ENCODE data around the gene GMIP. TPM values are rescaled to one million over a fixed set of nuclear protein-coding genes. Genes with fewer than 3 reads are reported as not detected.

The GMIP gene
- total RNA-seq, 2 experiments from 2014 or later, result 57.3 to 59.9 TPM

DNA sequence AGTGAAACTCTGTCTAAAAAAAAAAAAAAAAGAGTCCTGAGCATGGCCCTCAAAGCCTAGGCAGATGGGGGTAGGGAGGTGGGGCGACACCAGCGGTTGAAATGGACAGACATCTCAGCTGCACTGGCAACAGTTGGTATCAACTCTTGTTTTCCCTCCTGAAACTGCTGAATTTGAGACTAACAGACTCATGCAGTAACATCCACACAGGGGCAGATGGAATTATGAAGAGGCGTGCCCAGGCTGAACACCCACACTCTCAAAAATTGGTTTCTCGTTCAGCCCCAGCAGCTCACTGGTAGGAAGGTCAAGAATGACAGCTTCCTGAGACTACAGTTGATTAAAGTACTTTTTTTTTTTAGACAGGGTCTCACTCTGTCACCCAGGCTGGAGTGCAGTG, 49.1 kb downstream of the GMIP start:
- intact Hi-C loops (cut with micrococcal nuclease), result no loop called here
- no peaks in the 10 kb centered on the region for H3K9me3 Mint-ChIP-seq
- H3K4me3 Mint-ChIP-seq, result no peak overlapping the region
- CTCF ChIA-PET, result interaction anchor here (1.4 kb wide), 1 partner anchor 62 kb away, joined by 4 read pairs; no protein-coding TSS in a partner anchor
- DNase-seq, result peak; percentile 48
- TF ChIP-seq, protein P1, sequence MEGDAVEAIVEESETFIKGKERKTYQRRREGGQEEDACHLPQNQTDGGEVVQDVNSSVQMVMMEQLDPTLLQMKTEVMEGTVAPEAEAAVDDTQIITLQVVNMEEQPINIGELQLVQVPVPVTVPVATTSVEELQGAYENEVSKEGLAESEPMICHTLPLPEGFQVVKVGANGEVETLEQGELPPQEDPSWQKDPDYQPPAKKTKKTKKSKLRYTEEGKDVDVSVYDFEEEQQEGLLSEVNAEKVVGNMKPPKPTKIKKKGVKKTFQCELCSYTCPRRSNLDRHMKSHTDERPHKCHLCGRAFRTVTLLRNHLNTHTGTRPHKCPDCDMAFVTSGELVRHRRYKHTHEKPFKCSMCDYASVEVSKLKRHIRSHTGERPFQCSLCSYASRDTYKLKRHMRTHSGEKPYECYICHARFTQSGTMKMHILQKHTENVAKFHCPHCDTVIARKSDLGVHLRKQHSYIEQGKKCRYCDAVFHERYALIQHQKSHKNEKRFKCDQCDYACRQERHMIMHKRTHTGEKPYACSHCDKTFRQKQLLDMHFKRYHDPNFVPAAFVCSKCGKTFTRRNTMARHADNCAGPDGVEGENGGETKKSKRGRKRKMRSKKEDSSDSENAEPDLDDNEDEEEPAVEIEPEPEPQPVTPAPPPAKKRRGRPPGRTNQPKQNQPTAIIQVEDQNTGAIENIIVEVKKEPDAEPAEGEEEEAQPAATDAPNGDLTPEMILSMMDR (IDR thresholded peaks at IDR 0.05), result no peak
- peaks cover 70% of the 10 kb centered on the region for H3K4me1 Mint-ChIP-seq (ENCODE audit: low read depth)
- peak overlapping the region; percentile 85 for H3K27ac Mint-ChIP-seq
- peaks cover 26% of the 10 kb centered on the region for H3K36me3 Mint-ChIP-seq (ENCODE audit: low read depth)
- POLR2A ChIA-PET, result interaction anchor here (1.2 kb wide), 1 partner anchor 85 kb away, joined by 3 read pairs; no protein-coding TSS in a partner anchor
- no peaks in the 10 kb centered on the region for H3K27me3 Mint-ChIP-seq
- ATAC-seq, result no peak

DNA sequence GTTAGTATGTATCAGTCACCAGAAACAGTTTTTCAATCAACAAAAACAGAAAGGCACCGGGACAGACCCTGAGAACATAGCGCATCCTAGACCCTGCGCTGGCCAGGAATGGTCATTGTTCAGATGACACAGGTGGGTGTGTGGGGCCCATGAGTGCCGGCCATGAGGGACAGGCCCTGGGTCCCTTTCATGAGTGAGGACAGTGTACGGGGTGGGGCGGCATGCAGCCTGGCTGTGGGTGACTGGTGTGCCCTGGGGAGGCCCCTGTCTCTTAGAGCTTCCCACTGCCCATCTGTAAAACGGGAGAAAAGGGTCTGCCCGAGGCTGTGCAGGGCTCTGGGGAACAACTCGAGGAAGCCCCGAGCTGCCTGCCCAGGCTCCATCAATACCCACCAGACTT, 50.8 kb downstream of the GMIP start:
- ATAC-seq (no peak), DNase-seq (no peak)
- CTCF ChIA-PET, result no interaction called here
- H3K9me3 Mint-ChIP-seq, result no peaks in the 10 kb centered on the region
- intact Hi-C loops (cut with micrococcal nuclease), result no loop called here
- peaks cover 31% of the 10 kb centered on the region for H3K36me3 Mint-ChIP-seq (ENCODE audit: low read depth)
- TF ChIP-seq, protein P1 (IDR thresholded peaks at IDR 0.05), result no peak
- H3K27ac Mint-ChIP-seq, result peak overlapping the region; percentile 93
- no peak overlapping the region for H3K4me3 Mint-ChIP-seq
- no peaks in the 10 kb centered on the region for H3K27me3 Mint-ChIP-seq
- POLR2A ChIA-PET, result interaction anchor here (0.8 to 1.5 kb wide), 3 partner anchors 9 to 63 kb away, joined by 3 read pairs; partner anchors contain the start of gene PBX4
- H3K4me1 Mint-ChIP-seq (ENCODE audit: low read depth), result peaks cover 70% of the 10 kb centered on the region

DNA sequence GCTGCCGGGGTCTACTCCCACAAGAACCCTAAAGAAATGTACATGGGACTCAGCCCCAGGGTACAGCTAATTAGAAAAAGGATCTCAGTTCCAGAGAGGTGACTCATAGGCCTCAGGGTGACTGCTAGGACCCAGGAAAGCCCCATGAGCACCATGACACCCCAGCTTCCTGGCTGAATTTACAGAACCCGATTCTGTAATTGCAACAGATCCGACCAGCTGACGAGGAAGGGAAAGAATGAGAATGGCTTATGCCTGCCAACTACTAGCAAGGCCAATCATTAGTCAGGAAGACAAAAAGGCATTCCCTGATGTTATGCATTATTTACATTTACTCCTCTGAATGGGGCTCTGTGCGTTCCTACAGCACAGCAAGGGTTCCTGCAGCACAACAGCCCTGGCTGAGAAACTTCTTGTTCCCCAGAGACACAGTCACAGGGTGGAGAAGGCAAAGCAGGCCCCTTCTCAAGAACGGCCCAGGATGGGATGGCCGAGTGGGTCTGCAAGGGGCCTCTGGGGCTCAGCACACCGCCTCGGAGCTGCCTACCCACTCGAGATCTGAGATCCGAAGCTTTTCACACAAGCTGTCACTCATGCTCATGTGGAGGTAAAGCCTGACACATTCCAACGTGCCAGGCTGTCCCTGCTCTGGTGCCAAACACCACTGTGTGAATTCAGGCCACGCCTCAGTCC, 52.2 kb downstream of the GMIP start:
- ChIA-PET CTCF (interaction anchor here (1.4 to 4.8 kb wide), 3 partner anchors 14 to 59 kb away, joined by 5 to 32 read pairs (median 10); no protein-coding TSS in a partner anchor), POLR2A (interaction anchor here (0.7 to 2.9 kb wide), 5 partner anchors 10 to 275 kb away, joined by 3 to 15 read pairs (median 3); partner anchors contain the start of genes LPAR2 and ZNF253)
- Mint-ChIP-seq H3K4me1 (ENCODE audit: low read depth) (peaks cover 60% of the 10 kb centered on the region), H3K27ac (peak overlapping the region; percentile 93), H3K4me3 (peak overlapping the region; percentile 47), H3K9me3 (no peaks in the 10 kb centered on the region), H3K36me3 (ENCODE audit: low read depth) (peaks cover 23% of the 10 kb centered on the region), H3K27me3 (no peaks in the 10 kb centered on the region)
- DNase-seq, result peak; percentile 86
- TF ChIP-seq, protein P1 (IDR thresholded peaks at IDR 0.05), result no peak
- ATAC-seq, result peak; percentile 90
- intact Hi-C loops (cut with micrococcal nuclease), result no loop called here

DNA sequence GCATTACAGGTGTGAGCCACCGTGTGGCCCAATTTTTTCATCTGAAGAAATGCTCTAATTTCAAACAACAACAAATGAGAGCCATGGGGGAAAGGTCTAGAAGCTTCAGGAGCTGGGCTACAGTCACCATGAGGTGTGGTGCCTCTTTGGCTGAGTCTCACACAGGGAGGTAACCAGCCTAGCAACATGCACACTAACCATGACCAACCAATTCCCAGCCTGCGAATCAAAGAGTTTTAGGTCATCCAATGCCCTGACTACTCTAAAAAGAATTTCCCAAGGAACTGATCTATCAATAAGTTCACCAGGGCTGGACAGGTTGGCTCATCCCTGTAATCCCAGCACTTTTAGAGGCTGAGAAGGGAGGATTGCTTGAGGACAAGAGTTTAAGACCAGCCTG, 54.9 kb downstream of the GMIP start:
- peak overlapping the region; percentile 55 for H3K27ac Mint-ChIP-seq
- TF ChIP-seq, protein P1 (IDR thresholded peaks at IDR 0.05), result no peak
- no peaks in the 10 kb centered on the region for H3K27me3 Mint-ChIP-seq
- no peak overlapping the region for H3K4me3 Mint-ChIP-seq
- DNase-seq (no peak), ATAC-seq (no peak)
- intact Hi-C loops (cut with micrococcal nuclease), result no loop called here
- ChIA-PET CTCF (interaction anchor here (4.8 kb wide), 1 partner anchor 35 kb away, joined by 32 read pairs; no protein-coding TSS in a partner anchor), POLR2A (interaction anchor here (1.2 kb wide), 1 partner anchor 18 kb away, joined by 3 read pairs; no protein-coding TSS in a partner anchor)
- peaks cover 17% of the 10 kb centered on the region for H3K36me3 Mint-ChIP-seq (ENCODE audit: low read depth)
- no peaks in the 10 kb centered on the region for H3K9me3 Mint-ChIP-seq
- H3K4me1 Mint-ChIP-seq (ENCODE audit: low read depth), result peaks cover 43% of the 10 kb centered on the region

DNA sequence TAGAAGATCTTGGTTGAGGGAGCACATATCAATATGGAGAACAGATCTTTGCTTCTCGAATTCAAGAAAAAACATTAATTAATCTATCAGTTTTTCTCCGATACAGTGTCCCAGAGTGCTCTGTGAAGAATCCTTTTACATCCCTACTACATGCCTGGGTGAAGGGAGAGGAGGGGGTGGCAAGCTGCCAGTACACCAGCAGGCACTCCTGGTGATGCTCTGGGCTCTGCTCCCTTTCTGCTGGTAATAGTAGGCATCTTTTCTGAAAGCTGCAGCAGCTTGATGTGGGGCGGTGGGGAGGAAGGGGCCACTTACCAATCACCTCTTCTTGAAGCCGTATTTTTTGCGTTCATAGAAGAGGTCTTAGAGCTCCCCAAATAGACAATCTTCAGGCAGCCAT, 55.7 kb downstream of the GMIP start:
- CTCF ChIA-PET, result interaction anchor here (0.9 to 4.8 kb wide), 2 partner anchors 19 to 34 kb away, joined by 3 to 32 read pairs; no protein-coding TSS in a partner anchor
- DNase-seq (no peak), ATAC-seq (no peak)
- H3K4me3 Mint-ChIP-seq, result no peak overlapping the region
- intact Hi-C loops (cut with micrococcal nuclease), result no loop called here
- peak overlapping the region; percentile 55 for H3K27ac Mint-ChIP-seq
- POLR2A ChIA-PET, result interaction anchor here (0.8 kb wide), 1 partner anchor 9 kb away, joined by 3 read pairs; no protein-coding TSS in a partner anchor
- TF ChIP-seq, protein P1 (IDR thresholded peaks at IDR 0.05), result no peak
- H3K36me3 Mint-ChIP-seq (ENCODE audit: low read depth), result peaks cover 17% of the 10 kb centered on the region
- no peaks in the 10 kb centered on the region for H3K9me3 Mint-ChIP-seq
- peaks cover 42% of the 10 kb centered on the region for H3K4me1 Mint-ChIP-seq (ENCODE audit: low read depth)
- H3K27me3 Mint-ChIP-seq, result no peaks in the 10 kb centered on the region
